HG02852 (cell line): ENCODE data around the gene CSNK1G3.
"Not testable (repeated sequence)": the region's sequence is repeated elsewhere in the genome, so short reads cannot be mapped to it uniquely, and the experiment has no call there.

ENCODE experiments used
- ATAC-seq: cut with Tn5 transposase; IDR thresholded peaks from one replicate; pipeline ENCODE4 v1.9.1; 2021; ENCODE audit warnings: mild to moderate bottlenecking, moderate library complexity; ENCODE audit not compliant: unreplicated experiment

CSNK1G3 gene

GRCh38 chr5:123628860-123629544 is 117.0 kb downstream of the CSNK1G3 start:
- no peak for ATAC-seq

- ATAC-seq = no peak
These were observed 124.0 kb downstream of the CSNK1G3 start for GRCh38 chr5:123636006-123636405.

GRCh38 chr5:123637028-123637427 is 125.1 kb downstream of the CSNK1G3 start:
- not testable (repeated sequence) for ATAC-seq

- no peak for ATAC-seq
These were observed 127.3 kb downstream of the CSNK1G3 start for GRCh38 chr5:123639244-123639643.

- no peak for ATAC-seq
These were observed 133.1 kb downstream of the CSNK1G3 start for GRCh38 chr5:123645024-123645603.

GRCh38 chr5:123647066-123647465 is 135.1 kb downstream of the CSNK1G3 start:
- no peak for ATAC-seq

GRCh38 chr5:123651234-123651633 is 139.3 kb downstream of the CSNK1G3 start:
- ATAC-seq = no peak

- ATAC-seq = no peak
These were observed 147.0 kb downstream of the CSNK1G3 start for GRCh38 chr5:123659011-123659410.

GRCh38 chr5:123659495-123659894 is 147.5 kb downstream of the CSNK1G3 start:
- no peak for ATAC-seq

- ATAC-seq = no peak
These were observed 153.0 kb downstream of the CSNK1G3 start for GRCh38 chr5:123664961-123665360.

GRCh38 chr5:123665822-123666371 is 153.9 kb downstream of the CSNK1G3 start:
- ATAC-seq = no peak
